Vagina (tissue), 2 donors: ENCODE results near the gene ENOX2.

Experiments
- POLR2A ChIP-seq, 2 donors: fragments of 450-650 bp; IDR thresholded peaks; one replicate each; pipeline ENCODE4 v1.6.1; 2017; ENCODE audit warnings: antibody characterized with exemption in 2 of 2, mild to moderate bottlenecking in 2 of 2, moderate library complexity in 2 of 2
- TF ChIP-seq, protein P1 (sequence below), 3 experiments: fragments of 450-650 bp in 2 of 3; fragments of 200-600 bp in 1 of 3; sonication (generic) in 1 of 3; IDR thresholded peaks; one replicate each; pipeline ENCODE4 v1.5.1; 2017 to 2019; ENCODE audit warnings: antibody characterized with exemption in 3 of 3, mild to moderate bottlenecking in 2 of 3, moderate library complexity in 2 of 3

DNA sequence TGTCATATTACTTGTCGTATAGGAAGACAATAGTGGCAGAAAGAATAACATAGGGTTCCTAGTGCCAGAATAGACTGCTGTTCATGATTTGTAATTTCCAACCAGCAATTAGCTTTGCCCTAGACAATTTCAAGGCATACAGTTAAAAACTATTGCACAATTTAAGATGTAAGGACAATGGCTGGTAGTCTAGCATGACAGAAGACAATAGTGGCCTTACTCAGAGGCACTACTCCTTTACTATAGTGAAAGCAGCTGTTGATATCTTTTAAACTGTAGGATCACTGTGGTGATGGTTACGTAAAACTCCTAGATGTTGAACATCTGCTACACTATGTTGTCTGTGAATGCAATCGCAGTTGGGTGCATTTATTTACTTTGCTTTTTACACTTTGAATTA is 266.7 kb downstream of the ENOX2 start:
- no peak for TF ChIP-seq POLR2A (IDR thresholded peaks at IDR 0.05)
- TF ChIP-seq, protein P1, sequence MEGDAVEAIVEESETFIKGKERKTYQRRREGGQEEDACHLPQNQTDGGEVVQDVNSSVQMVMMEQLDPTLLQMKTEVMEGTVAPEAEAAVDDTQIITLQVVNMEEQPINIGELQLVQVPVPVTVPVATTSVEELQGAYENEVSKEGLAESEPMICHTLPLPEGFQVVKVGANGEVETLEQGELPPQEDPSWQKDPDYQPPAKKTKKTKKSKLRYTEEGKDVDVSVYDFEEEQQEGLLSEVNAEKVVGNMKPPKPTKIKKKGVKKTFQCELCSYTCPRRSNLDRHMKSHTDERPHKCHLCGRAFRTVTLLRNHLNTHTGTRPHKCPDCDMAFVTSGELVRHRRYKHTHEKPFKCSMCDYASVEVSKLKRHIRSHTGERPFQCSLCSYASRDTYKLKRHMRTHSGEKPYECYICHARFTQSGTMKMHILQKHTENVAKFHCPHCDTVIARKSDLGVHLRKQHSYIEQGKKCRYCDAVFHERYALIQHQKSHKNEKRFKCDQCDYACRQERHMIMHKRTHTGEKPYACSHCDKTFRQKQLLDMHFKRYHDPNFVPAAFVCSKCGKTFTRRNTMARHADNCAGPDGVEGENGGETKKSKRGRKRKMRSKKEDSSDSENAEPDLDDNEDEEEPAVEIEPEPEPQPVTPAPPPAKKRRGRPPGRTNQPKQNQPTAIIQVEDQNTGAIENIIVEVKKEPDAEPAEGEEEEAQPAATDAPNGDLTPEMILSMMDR (IDR thresholded peaks at IDR 0.05), result no peak
